HepG2 (cell line): ENCODE results near the gene NRDE2. TPM values are rescaled to one million over a fixed set of nuclear protein-coding genes. Genes with fewer than 3 reads are reported as not detected.

Experiments used
- ATAC-seq: fragments of 200-7000 bp; cut with Tn5 transposase; 3 replicates; pipeline ENCODE4 v1.9.1; 2020; ENCODE audit warnings: mild to moderate bottlenecking, moderate library complexity
- BruUV-seq: library from RNA; stranded (reverse); fragments of 400-500 nt; replicated peaks from 2 replicates; lab custom pipeline; 2021; lab: Mats Ljungman, UMichigan
- CTCF ChIA-PET: fragments of 300-600 bp; formaldehyde crosslinking; extraction: SDS; loops from one replicate; lab custom pipeline; 2021; ENCODE audit warnings: low total read pairs, inconsistent platforms, low intra/inter-chr PET ratio; lab: Yijun Ruan, JAX
- POLR2A ChIA-PET: fragments of 350-600 bp; sonication (Branson Sonifier 250); formaldehyde crosslinking; loops from one replicate; lab custom pipeline; 2020; ENCODE audit warnings: antibody characterized with exemption, inconsistent platforms; lab: Yijun Ruan, JAX
- DNase-seq: peaks from one replicate; pipeline ENCODE4 v3.0.0-alpha.2; 2015; ENCODE audit warnings: low spot score
- FAIRE-seq: peaks from 3 replicates; lab custom pipeline; 2011; peaks lifted over from hg19 to GRCh38; lab: Jason Lieb, UNC
- H2AFZ ChIP-seq: one replicate; pipeline ENCODE4 v1.6.1; 2011; ENCODE audit warnings: low read length, inconsistent platforms
- H3K27ac ChIP-seq: fragments of 300-600 bp; 3 replicates; pipeline ENCODE4 v1.8.0; 2011; ENCODE audit warnings: mixed run types, mild to moderate bottlenecking, mixed read lengths, low read length, inconsistent platforms; ENCODE audit not compliant: insufficient read depth; ENCODE audit errors: extremely low read length
- H3K27me3 ChIP-seq, 2 experiments: fragments of 200-600 bp in 1 of 2; 2 replicates in 1 of 2; 3 replicates in 1 of 2; pipeline versions ENCODE4 v1.6.0 to v1.8.0; 2011; ENCODE audit warnings: low read length in 2 of 2, mild to moderate bottlenecking in 2 of 2, moderate library complexity in 2 of 2, inconsistent platforms in 1 of 2; ENCODE audit not compliant: insufficient read depth in 2 of 2, control insufficient read depth in 1 of 2
- H3K36me3 ChIP-seq, 2 experiments: fragments of 200-600 bp in 1 of 2; replicated peaks in 1 of 2; 2 replicates in 1 of 2; 3 replicates in 1 of 2; pipeline versions ENCODE4 v1.5.1 to v1.8.0; 2011; ENCODE audit warnings: low read length in 2 of 2, inconsistent platforms in 1 of 2; ENCODE audit not compliant: insufficient read depth in 2 of 2, control insufficient read depth in 1 of 2
- H3K4me1 ChIP-seq: 2 replicates; pipeline ENCODE4 v1.5.1; 2012; ENCODE audit warnings: low read length, inconsistent platforms; ENCODE audit not compliant: insufficient read depth
- H3K4me2 ChIP-seq: 2 replicates; pipeline ENCODE4 v1.6.0; 2011; ENCODE audit warnings: low read depth, low read length, inconsistent platforms
- H3K4me3 ChIP-seq, 3 experiments: fragments of 200-600 bp in 1 of 3; sonication (generic), shearing (Covaris generic) in 1 of 3; replicated peaks in 1 of 3; 2 replicates each; pipeline ENCODE4 v1.5.1; 2011 to 2016; ENCODE audit warnings: low read length in 3 of 3, inconsistent platforms in 2 of 3, low read depth in 2 of 3, mild to moderate bottlenecking in 2 of 3, control low read depth in 1 of 3, mixed read lengths in 1 of 3; ENCODE audit not compliant: insufficient read depth in 1 of 3
- H3K79me2 ChIP-seq: one replicate; pipeline ENCODE4 v1.6.1; 2011; ENCODE audit warnings: low read length, inconsistent platforms; ENCODE audit not compliant: insufficient read depth
- H3K9ac ChIP-seq: 2 replicates; pipeline ENCODE4 v1.6.0; 2011; ENCODE audit warnings: mild to moderate bottlenecking, low read depth, low read length, inconsistent platforms; ENCODE audit not compliant: insufficient read depth
- H3K9me3 ChIP-seq: 2 replicates; pipeline ENCODE4 v1.5.1; 2012; ENCODE audit warnings: mild to moderate bottlenecking, low read length
- H4K20me1 ChIP-seq: 2 replicates; pipeline ENCODE4 v1.6.0; 2011; ENCODE audit warnings: inconsistent platforms, mild to moderate bottlenecking, low read length, moderate library complexity; ENCODE audit not compliant: insufficient read depth
- ELF1 ChIP-seq: sonication (generic); formaldehyde crosslinking; IDR thresholded peaks from 2 replicates; pipeline ENCODE4 v1.4.0; 2020; ENCODE audit warnings: missing genetic modification reagents
- GZF1 ChIP-seq: sonication (generic); formaldehyde crosslinking; IDR thresholded peaks from 2 replicates; pipeline ENCODE4 v1.5.1; 2020; ENCODE audit warnings: mild to moderate bottlenecking, missing genetic modification reagents
- KLF13 ChIP-seq: sonication (generic); formaldehyde crosslinking; IDR thresholded peaks from 2 replicates; pipeline ENCODE4 v1.4.0; 2020; ENCODE audit warnings: mild to moderate bottlenecking, missing genetic modification reagents
- SPEN ChIP-seq: sonication (generic); formaldehyde crosslinking; IDR thresholded peaks from 2 replicates; pipeline ENCODE4 v1.5.1; 2020; ENCODE audit warnings: low read depth, mild to moderate bottlenecking, missing genetic modification reagents
- ZFP1 ChIP-seq: IDR thresholded peaks from 2 replicates; pipeline ENCODE4 v1.6.1; 2016
- ZFP82 ChIP-seq: sonication (generic); formaldehyde crosslinking; IDR thresholded peaks from 2 replicates; pipeline ENCODE4 v1.5.1; 2020; ENCODE audit warnings: mild to moderate bottlenecking, missing genetic modification reagents, borderline replicate concordance
- ZNF383 ChIP-seq: sonication (generic); formaldehyde crosslinking; IDR thresholded peaks from 2 replicates; pipeline ENCODE4 v1.4.0; 2020; ENCODE audit warnings: missing genetic modification reagents, mild to moderate bottlenecking, borderline replicate concordance
- ZNF543 ChIP-seq: sonication (generic); formaldehyde crosslinking; IDR thresholded peaks from 2 replicates; pipeline ENCODE4 v1.4.0; 2020; ENCODE audit warnings: mild to moderate bottlenecking, missing genetic modification reagents
- ZNF670 ChIP-seq: sonication (generic); formaldehyde crosslinking; IDR thresholded peaks from 2 replicates; pipeline ENCODE4 v1.8.0; 2022; ENCODE audit warnings: mild to moderate bottlenecking, missing genetic modification reagents, borderline replicate concordance
- ZNF7 ChIP-seq: IDR thresholded peaks from 2 replicates; pipeline ENCODE4 v1.6.1; 2016; ENCODE audit warnings: missing biosample characterization, missing genetic modification reagents
- ZNF747 ChIP-seq: sonication (generic); formaldehyde crosslinking; IDR thresholded peaks from 2 replicates; pipeline ENCODE4 v1.8.1; 2023; ENCODE audit warnings: missing genetic modification reagents, mild to moderate bottlenecking, borderline replicate concordance
- WGBS: methylation state at CpG from one replicate; pipeline ENCODE4 v1.1.6; 2017; ENCODE audit warnings: low lambda C conversion rate; 5-methylcytosine and 5-hydroxymethylcytosine counted together
- in situ Hi-C: cut with HindIII; loops from 2 replicates; pipeline ENCODE4 v1.10.0; 2017; ENCODE audit warnings: low pct_unique_long_range_greater_than_20kb; ENCODE audit not compliant: extremely low pct_ligation_motif_present
- intact Hi-C: fragments of 100-400 bp; cut with micrococcal nuclease; formaldehyde crosslinking; loops from one replicate; pipeline ENCODE4 v1.10.0; 2022; ENCODE audit not compliant: unreplicated experiment
- polyA plus RNA-seq, 8 experiments: library from polyadenylated mRNA; depleted of rRNA in 3 of 8; stranded (reverse) in 7 of 8; unstranded in 1 of 8; fragments of >200 nt; fragmentation: Illumina TruSeq in 4 of 8; extraction: Trizol in 4 of 8; gene quantifications; 2 replicates each; pipeline versions ENCODE4 v1.2.1 to v1.2.3, GENCODE V29; 2011 to 2016; ENCODE audit warnings: low read depth in 4 of 8, missing spikeins in 1 of 8, mixed read lengths in 1 of 8; ENCODE audit not compliant: insufficient read depth in 1 of 8
- total RNA-seq, 5 experiments: library from RNA; depleted of rRNA; stranded (reverse); fragments of >200 nt; fragmentation: Illumina TruSeq; extraction: Trizol; gene quantifications; 2 replicates each; pipeline ENCODE4 v1.2.3, GENCODE V29; 2016; ENCODE audit warnings: low read depth in 1 of 5
- TF ChIP-seq, protein P1 (sequence below): sonication (generic); formaldehyde crosslinking; IDR thresholded peaks from 2 replicates; pipeline ENCODE4 v1.4.0; 2020; ENCODE audit warnings: missing genetic modification reagents
- TF ChIP-seq, protein P2 (sequence below): sonication (generic); formaldehyde crosslinking; IDR thresholded peaks from 2 replicates; pipeline ENCODE4 v1.5.0; 2020; ENCODE audit warnings: mild to moderate bottlenecking, missing genetic modification reagents, moderate library complexity
- TF ChIP-seq, protein P3 (sequence below): sonication (generic); formaldehyde crosslinking; conservative IDR thresholded peaks from 2 replicates; pipeline ENCODE4 v1.8.1; 2023; ENCODE audit warnings: missing genetic modification reagents
- TF ChIP-seq, protein P4 (sequence below), 2 experiments: IDR thresholded peaks; 2 replicates each; pipeline ENCODE4 v1.6.1; 2011 to 2012; ENCODE audit warnings: low read length in 2 of 2, borderline replicate concordance in 1 of 2, low read depth in 1 of 2, mild to moderate bottlenecking in 1 of 2, moderate library complexity in 1 of 2
- TF ChIP-seq, protein P5 (sequence below): sonication (generic); formaldehyde crosslinking; conservative IDR thresholded peaks from 2 replicates; pipeline ENCODE4 v1.5.0; 2020; ENCODE audit warnings: missing genetic modification reagents

The NRDE2 gene
- total and polyA plus RNA-seq, 2 of the 13 experiments (the other 11 are each of a cell fraction or from before 2014, with no cell fraction given), result 5.6 to 12.5 TPM

DNA sequence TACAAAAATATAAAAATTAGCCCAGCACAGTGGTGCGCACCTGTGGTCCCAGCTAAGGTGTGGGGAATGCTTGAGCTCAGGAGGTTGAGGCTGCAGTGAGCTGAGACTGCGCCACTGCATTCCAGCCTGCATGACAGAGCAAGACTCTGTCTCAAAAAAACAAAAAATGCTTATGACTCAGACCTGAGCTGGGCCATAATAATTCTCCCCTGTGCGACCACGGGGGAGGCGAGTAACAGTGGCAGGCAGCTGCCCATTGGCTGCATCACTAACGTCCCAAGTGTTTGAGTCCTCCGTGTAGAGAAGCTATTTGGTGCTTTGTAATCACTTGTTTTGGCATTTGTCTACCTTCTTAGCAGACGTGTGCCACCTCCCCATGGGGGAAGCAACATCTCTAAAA, 50.5 kb downstream of the NRDE2 start:
- intact Hi-C loops, result no loop called here
- POLR2A ChIA-PET, result no interaction called here
- H3K9ac ChIP-seq, result no peak overlapping the region
- no peaks in the 10 kb centered on the region for H3K79me2 ChIP-seq
- no peak overlapping the region for H2AFZ ChIP-seq
- no peaks in the 10 kb centered on the region for H3K4me1 ChIP-seq
- WGBS, result 96% methylated on average over 8 of the region's 8 CpGs
- DNase-seq (no peak), ATAC-seq (no peak), FAIRE-seq (no peak)
- H3K4me2 ChIP-seq, result no peak overlapping the region
- BruUV-seq, result no TSS peak
- no peaks in the 10 kb centered on the region for H3K27me3 ChIP-seq
- peaks cover 7 to 35% of the 10 kb centered on the region in 2 experiments; a peak in 4 of 5 replicates for H3K36me3 ChIP-seq
- no peaks in the 10 kb centered on the region for H4K20me1 ChIP-seq
- CTCF ChIA-PET, result no interaction called here
- no peak overlapping the region for H3K4me3 ChIP-seq
- no peak overlapping the region for H3K27ac ChIP-seq
- in situ Hi-C loops, result no loop called here
- H3K9me3 ChIP-seq, result no peaks in the 10 kb centered on the region
- TF ChIP-seq ZNF670 (CRISPR knock-in tag), result no peak
- TF ChIP-seq, protein P1, sequence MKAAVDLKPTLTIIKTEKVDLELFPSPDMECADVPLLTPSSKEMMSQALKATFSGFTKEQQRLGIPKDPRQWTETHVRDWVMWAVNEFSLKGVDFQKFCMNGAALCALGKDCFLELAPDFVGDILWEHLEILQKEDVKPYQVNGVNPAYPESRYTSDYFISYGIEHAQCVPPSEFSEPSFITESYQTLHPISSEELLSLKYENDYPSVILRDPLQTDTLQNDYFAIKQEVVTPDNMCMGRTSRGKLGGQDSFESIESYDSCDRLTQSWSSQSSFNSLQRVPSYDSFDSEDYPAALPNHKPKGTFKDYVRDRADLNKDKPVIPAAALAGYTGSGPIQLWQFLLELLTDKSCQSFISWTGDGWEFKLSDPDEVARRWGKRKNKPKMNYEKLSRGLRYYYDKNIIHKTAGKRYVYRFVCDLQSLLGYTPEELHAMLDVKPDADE, result no peak
- TF ChIP-seq, protein P2, sequence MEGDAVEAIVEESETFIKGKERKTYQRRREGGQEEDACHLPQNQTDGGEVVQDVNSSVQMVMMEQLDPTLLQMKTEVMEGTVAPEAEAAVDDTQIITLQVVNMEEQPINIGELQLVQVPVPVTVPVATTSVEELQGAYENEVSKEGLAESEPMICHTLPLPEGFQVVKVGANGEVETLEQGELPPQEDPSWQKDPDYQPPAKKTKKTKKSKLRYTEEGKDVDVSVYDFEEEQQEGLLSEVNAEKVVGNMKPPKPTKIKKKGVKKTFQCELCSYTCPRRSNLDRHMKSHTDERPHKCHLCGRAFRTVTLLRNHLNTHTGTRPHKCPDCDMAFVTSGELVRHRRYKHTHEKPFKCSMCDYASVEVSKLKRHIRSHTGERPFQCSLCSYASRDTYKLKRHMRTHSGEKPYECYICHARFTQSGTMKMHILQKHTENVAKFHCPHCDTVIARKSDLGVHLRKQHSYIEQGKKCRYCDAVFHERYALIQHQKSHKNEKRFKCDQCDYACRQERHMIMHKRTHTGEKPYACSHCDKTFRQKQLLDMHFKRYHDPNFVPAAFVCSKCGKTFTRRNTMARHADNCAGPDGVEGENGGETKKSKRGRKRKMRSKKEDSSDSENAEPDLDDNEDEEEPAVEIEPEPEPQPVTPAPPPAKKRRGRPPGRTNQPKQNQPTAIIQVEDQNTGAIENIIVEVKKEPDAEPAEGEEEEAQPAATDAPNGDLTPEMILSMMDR, result no peak
- no peak for TF ChIP-seq ZFP82
- TF ChIP-seq, protein P3, sequence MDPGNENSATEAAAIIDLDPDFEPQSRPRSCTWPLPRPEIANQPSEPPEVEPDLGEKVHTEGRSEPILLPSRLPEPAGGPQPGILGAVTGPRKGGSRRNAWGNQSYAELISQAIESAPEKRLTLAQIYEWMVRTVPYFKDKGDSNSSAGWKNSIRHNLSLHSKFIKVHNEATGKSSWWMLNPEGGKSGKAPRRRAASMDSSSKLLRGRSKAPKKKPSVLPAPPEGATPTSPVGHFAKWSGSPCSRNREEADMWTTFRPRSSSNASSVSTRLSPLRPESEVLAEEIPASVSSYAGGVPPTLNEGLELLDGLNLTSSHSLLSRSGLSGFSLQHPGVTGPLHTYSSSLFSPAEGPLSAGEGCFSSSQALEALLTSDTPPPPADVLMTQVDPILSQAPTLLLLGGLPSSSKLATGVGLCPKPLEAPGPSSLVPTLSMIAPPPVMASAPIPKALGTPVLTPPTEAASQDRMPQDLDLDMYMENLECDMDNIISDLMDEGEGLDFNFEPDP, result no peak
- TF ChIP-seq ZFP1 (CRISPR knock-in tag), result no peak
- TF ChIP-seq, protein P4, sequence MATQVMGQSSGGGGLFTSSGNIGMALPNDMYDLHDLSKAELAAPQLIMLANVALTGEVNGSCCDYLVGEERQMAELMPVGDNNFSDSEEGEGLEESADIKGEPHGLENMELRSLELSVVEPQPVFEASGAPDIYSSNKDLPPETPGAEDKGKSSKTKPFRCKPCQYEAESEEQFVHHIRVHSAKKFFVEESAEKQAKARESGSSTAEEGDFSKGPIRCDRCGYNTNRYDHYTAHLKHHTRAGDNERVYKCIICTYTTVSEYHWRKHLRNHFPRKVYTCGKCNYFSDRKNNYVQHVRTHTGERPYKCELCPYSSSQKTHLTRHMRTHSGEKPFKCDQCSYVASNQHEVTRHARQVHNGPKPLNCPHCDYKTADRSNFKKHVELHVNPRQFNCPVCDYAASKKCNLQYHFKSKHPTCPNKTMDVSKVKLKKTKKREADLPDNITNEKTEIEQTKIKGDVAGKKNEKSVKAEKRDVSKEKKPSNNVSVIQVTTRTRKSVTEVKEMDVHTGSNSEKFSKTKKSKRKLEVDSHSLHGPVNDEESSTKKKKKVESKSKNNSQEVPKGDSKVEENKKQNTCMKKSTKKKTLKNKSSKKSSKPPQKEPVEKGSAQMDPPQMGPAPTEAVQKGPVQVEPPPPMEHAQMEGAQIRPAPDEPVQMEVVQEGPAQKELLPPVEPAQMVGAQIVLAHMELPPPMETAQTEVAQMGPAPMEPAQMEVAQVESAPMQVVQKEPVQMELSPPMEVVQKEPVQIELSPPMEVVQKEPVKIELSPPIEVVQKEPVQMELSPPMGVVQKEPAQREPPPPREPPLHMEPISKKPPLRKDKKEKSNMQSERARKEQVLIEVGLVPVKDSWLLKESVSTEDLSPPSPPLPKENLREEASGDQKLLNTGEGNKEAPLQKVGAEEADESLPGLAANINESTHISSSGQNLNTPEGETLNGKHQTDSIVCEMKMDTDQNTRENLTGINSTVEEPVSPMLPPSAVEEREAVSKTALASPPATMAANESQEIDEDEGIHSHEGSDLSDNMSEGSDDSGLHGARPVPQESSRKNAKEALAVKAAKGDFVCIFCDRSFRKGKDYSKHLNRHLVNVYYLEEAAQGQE (IDR thresholded peaks at IDR 0.05; ENCODE audit: borderline replicate concordance in 1 of 2, low read depth in 1 of 2, low read length in 2 of 2), result no peak
- no peak for TF ChIP-seq GZF1 (CRISPR knock-in tag)
- no peak for TF ChIP-seq KLF13 (CRISPR knock-in tag)
- TF ChIP-seq ZNF747 (CRISPR knock-in tag), result no peak
- no peak for TF ChIP-seq SPEN (CRISPR knock-in tag)
- TF ChIP-seq ZNF383 (CRISPR knock-in tag), result no peak
- TF ChIP-seq ELF1 (CRISPR knock-in tag), result no peak
- TF ChIP-seq, protein P5, sequence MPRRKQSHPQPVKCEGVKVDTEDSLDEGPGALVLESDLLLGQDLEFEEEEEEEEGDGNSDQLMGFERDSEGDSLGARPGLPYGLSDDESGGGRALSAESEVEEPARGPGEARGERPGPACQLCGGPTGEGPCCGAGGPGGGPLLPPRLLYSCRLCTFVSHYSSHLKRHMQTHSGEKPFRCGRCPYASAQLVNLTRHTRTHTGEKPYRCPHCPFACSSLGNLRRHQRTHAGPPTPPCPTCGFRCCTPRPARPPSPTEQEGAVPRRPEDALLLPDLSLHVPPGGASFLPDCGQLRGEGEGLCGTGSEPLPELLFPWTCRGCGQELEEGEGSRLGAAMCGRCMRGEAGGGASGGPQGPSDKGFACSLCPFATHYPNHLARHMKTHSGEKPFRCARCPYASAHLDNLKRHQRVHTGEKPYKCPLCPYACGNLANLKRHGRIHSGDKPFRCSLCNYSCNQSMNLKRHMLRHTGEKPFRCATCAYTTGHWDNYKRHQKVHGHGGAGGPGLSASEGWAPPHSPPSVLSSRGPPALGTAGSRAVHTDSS (CRISPR knock-in tag), result no peak
- TF ChIP-seq ZNF543 (CRISPR knock-in tag), result no peak
- no peak for TF ChIP-seq ZNF7
